SK-N-SH (cell line): ENCODE results near the gene COL5A1. TPM values are rescaled to one million over a fixed set of nuclear protein-coding genes. Genes with fewer than 3 reads are reported as not detected.

Experiments used
- CTCF ChIA-PET: fragments of 300-600, 350-600 bp; formaldehyde crosslinking; extraction: SDS; loops from one replicate; lab custom pipeline; 2021; lab: Yijun Ruan, JAX
- POLR2A ChIA-PET: fragments of 350-600 bp; sonication (Branson Sonifier 250); formaldehyde crosslinking; extraction: SDS; loops from one replicate; lab custom pipeline; 2020; ENCODE audit warnings: antibody characterized with exemption, inconsistent platforms; lab: Yijun Ruan, JAX
- DNase-seq: peaks from one replicate; pipeline ENCODE4 v3.0.0; 2012
- H2AFZ ChIP-seq: fragments of 200-600 bp; sonication (generic); 2 replicates; pipeline ENCODE4 v1.8.1; 2016; ENCODE audit warnings: antibody characterized with exemption, mild to moderate bottlenecking, low read depth
- H3F3A ChIP-seq: fragments of 200-600 bp; sonication (generic); replicated peaks from 2 replicates; pipeline ENCODE3; 2016; ENCODE audit warnings: antibody characterized with exemption, mild to moderate bottlenecking; ENCODE audit not compliant: insufficient read depth
- H3K27ac ChIP-seq, 2 experiments: fragments of 200-500 bp in 1 of 2; fragments of 200-600 bp in 1 of 2; sonication (Bioruptor generic) in 1 of 2; sonication (generic), shearing (Covaris generic) in 1 of 2; 2 replicates each; pipeline versions ENCODE4 v1.5.1 to v1.6.1; 2014 to 2016; ENCODE audit warnings: low read depth in 2 of 2, inconsistent platforms in 1 of 2, low read length in 1 of 2, mild to moderate bottlenecking in 1 of 2, mixed read lengths in 1 of 2
- H3K27me3 ChIP-seq: fragments of 200-600 bp; sonication (generic), shearing (Covaris generic); 2 replicates; pipeline ENCODE4 v1.6.1; 2016; ENCODE audit warnings: mixed run types; ENCODE audit not compliant: insufficient read depth
- H3K36me3 ChIP-seq, 2 experiments: fragments of 200-500 bp in 1 of 2; fragments of 200-600 bp in 1 of 2; sonication (Bioruptor generic) in 1 of 2; sonication (generic) in 1 of 2; replicated peaks in 1 of 2; 2 replicates each; pipeline versions ENCODE3 to v1.5.1; 2014 to 2016; ENCODE audit warnings: low read length in 1 of 2, mild to moderate bottlenecking in 1 of 2; ENCODE audit not compliant: insufficient read depth in 2 of 2, control insufficient read depth in 1 of 2
- H3K4me1 ChIP-seq, 2 experiments: fragments of 200-500 bp in 1 of 2; fragments of 200-600 bp in 1 of 2; sonication (Bioruptor generic) in 1 of 2; sonication (generic), shearing (Covaris generic) in 1 of 2; 2 replicates each; pipeline versions ENCODE4 v1.5.1 to v1.6.1; 2014 to 2016; ENCODE audit warnings: low read depth in 1 of 2, low read length in 1 of 2, mixed run types in 1 of 2; ENCODE audit not compliant: insufficient read depth in 2 of 2, control insufficient read depth in 1 of 2
- H3K4me2 ChIP-seq: fragments of 200-600 bp; sonication (generic), shearing (Covaris generic); 2 replicates; pipeline ENCODE4 v1.6.1; 2017; ENCODE audit warnings: mixed run types
- H3K4me3 ChIP-seq, 2 experiments: fragments of 200-500 bp in 1 of 2; fragments of 200-600 bp in 1 of 2; sonication (Bioruptor generic) in 1 of 2; sonication (generic), shearing (Covaris generic) in 1 of 2; 2 replicates each; pipeline versions ENCODE4 v1.5.1 to v1.8.1; 2014 to 2016; ENCODE audit warnings: low read depth in 2 of 2, inconsistent platforms in 1 of 2, low read length in 1 of 2, mild to moderate bottlenecking in 1 of 2, mixed read lengths in 1 of 2, moderate library complexity in 1 of 2
- H3K79me2 ChIP-seq: fragments of 200-600 bp; sonication (generic); 2 replicates; pipeline ENCODE4 v1.8.1; 2017; ENCODE audit warnings: mild to moderate bottlenecking; ENCODE audit not compliant: insufficient read depth
- H3K9ac ChIP-seq: fragments of 200-600 bp; sonication (generic); 2 replicates; pipeline ENCODE4 v1.6.1; 2017; ENCODE audit warnings: mixed run types
- H3K9me2 ChIP-seq: fragments of 200-600 bp; sonication (generic); 2 replicates; pipeline ENCODE4 v1.6.1; 2017; ENCODE audit warnings: mixed run types
- H3K9me3 ChIP-seq: fragments of 200-600 bp; sonication (generic); 2 replicates; pipeline ENCODE4 v1.6.1; 2017; ENCODE audit warnings: mixed run types, mild to moderate bottlenecking, moderate library complexity
- H4K20me1 ChIP-seq: fragments of 200-600 bp; sonication (generic); 2 replicates; pipeline ENCODE4 v1.6.1; 2017; ENCODE audit warnings: mild to moderate bottlenecking, mixed run types; ENCODE audit not compliant: insufficient read depth
- CHD2 ChIP-seq: fragments of 150-350 bp; IDR thresholded peaks from 2 replicates; pipeline ENCODE4 v1.6.1; 2018; ENCODE audit warnings: low read length; ENCODE audit not compliant: partially characterized antibody
- ELF1 ChIP-seq: IDR thresholded peaks from 2 replicates; pipeline ENCODE4 v1.4.0; 2012
- EP300 ChIP-seq, 2 experiments: IDR thresholded peaks; 2 replicates each; pipeline versions ENCODE4 v1.4.0 to v1.6.1; 2012; ENCODE audit warnings: borderline replicate concordance in 1 of 2, low read depth in 1 of 2, low read length in 1 of 2
- EZH2phosphoT487 ChIP-seq: fragments of 200-600 bp; sonication (generic); IDR thresholded peaks from 2 replicates; pipeline ENCODE4 v1.6.1; 2017; ENCODE audit warnings: low read depth, mixed run types, mild to moderate bottlenecking, antibody characterized with exemption, moderate library complexity, borderline replicate concordance
- FOSL2 ChIP-seq: IDR thresholded peaks from 2 replicates; pipeline ENCODE4 v1.4.0; 2012; ENCODE audit warnings: low read depth, mild to moderate bottlenecking, moderate library complexity, borderline replicate concordance
- FOXM1 ChIP-seq: IDR thresholded peaks from 2 replicates; pipeline ENCODE4 v1.4.0; 2012; ENCODE audit warnings: low read depth, mild to moderate bottlenecking
- GABPA ChIP-seq: IDR thresholded peaks from 2 replicates; pipeline ENCODE4 v1.4.0; 2012; ENCODE audit warnings: low read depth, mild to moderate bottlenecking
- GATA2 ChIP-seq: sonication (generic); formaldehyde crosslinking; IDR thresholded peaks from 2 replicates; pipeline ENCODE4 v1.5.0; 2020; ENCODE audit warnings: mild to moderate bottlenecking, missing genetic modification reagents
- MAX ChIP-seq: IDR thresholded peaks from 2 replicates; pipeline ENCODE4 v1.4.0; 2012; ENCODE audit warnings: low read depth
- MXI1 ChIP-seq: IDR thresholded peaks from 2 replicates; pipeline ENCODE4 v1.6.1; 2012; ENCODE audit warnings: mild to moderate bottlenecking, low read depth, low read length, improper control_type of control experiment
- NRF1 ChIP-seq: IDR thresholded peaks from 2 replicates; pipeline ENCODE4 v1.6.1; 2012; ENCODE audit warnings: low read depth, mild to moderate bottlenecking, low read length
- PBX3 ChIP-seq: IDR thresholded peaks from 2 replicates; pipeline ENCODE4; 2012
- POLR2AphosphoS5 ChIP-seq: IDR thresholded peaks from 2 replicates; pipeline ENCODE4 v1.6.1; 2012; ENCODE audit warnings: low read depth, low read length
- RAD21 ChIP-seq: IDR thresholded peaks from 2 replicates; pipeline ENCODE4 v1.6.1; 2012; ENCODE audit warnings: mild to moderate bottlenecking, low read length
- REST ChIP-seq: IDR thresholded peaks from 2 replicates; pipeline ENCODE4 v1.6.1; 2012; ENCODE audit warnings: mild to moderate bottlenecking, low read depth, low read length, moderate library complexity
- RFX5 ChIP-seq: IDR thresholded peaks from 2 replicates; pipeline ENCODE4 v1.6.1; 2012; ENCODE audit warnings: mild to moderate bottlenecking, improper control_type of control experiment, low read length
- SIN3A ChIP-seq: IDR thresholded peaks from 2 replicates; pipeline ENCODE4 v1.6.1; 2012; ENCODE audit warnings: low read depth, mild to moderate bottlenecking, low read length, moderate library complexity, borderline replicate concordance
- TAF1 ChIP-seq: IDR thresholded peaks from 2 replicates; pipeline ENCODE4 v1.6.1; 2012; ENCODE audit warnings: low read depth, mild to moderate bottlenecking, low read length, moderate library complexity, borderline replicate concordance
- TCF12 ChIP-seq: IDR thresholded peaks from 2 replicates; pipeline ENCODE4 v1.4.0; 2012
- USF1 ChIP-seq: IDR thresholded peaks from 2 replicates; pipeline ENCODE4 v1.4.0; 2012; ENCODE audit warnings: low read depth, borderline replicate concordance
- USF2 ChIP-seq: fragments of 150-350 bp; IDR thresholded peaks from 2 replicates; pipeline ENCODE4 v1.6.1; 2017; ENCODE audit warnings: antibody characterized with exemption, low read length, low read depth, borderline replicate concordance
- WGBS: methylation state at CpG from one replicate; pipeline ENCODE4 v1.1.6; 2017; ENCODE audit warnings: low lambda C conversion rate; 5-methylcytosine and 5-hydroxymethylcytosine counted together
- polyA plus RNA-seq, 3 experiments: library from polyadenylated mRNA; depleted of rRNA; stranded (reverse); fragments of >200 nt; gene quantifications; 2 replicates each; pipeline ENCODE4 v1.2.3, GENCODE V29; 2012

The COL5A1 gene
- polyA plus RNA-seq, 1 of the 3 experiments (the other 2 are of a cell fraction) = 73.8 TPM

GRCh38 chr9:134662143-134662876 is 20.7 kb downstream of the COL5A1 start (continued):
- TF ChIP-seq RFX5 (no peak), GABPA (0 out of 2 replicates have a peak, but pooled peaks have one; percentile 22), MXI1 (0 out of 2 replicates have a peak, but pooled peaks have one; percentile 19), MAX (peak; percentile 58), GATA2 (CRISPR knock-in tag) (peak; percentile 89), POLR2AphosphoS5 (peak; percentile 70), FOXM1 (peak; percentile 25; the same call in 1 of the 2 replicates), NRF1 (no peak), PBX3 (peak; percentile 94), ELF1 (peak; percentile 63; the same call in 1 of the 2 replicates), RAD21 (no peak; the same call in 1 of the 2 replicates), USF2 (no peak), EP300 (IDR thresholded peaks at IDR 0.05; ENCODE audit: borderline replicate concordance in 1 of 2, low read depth in 1 of 2, low read length in 1 of 2) (peak; percentile 78 to 89), USF1 (no peak; the same call in 1 of the 2 replicates), SIN3A (peak; percentile 83), TCF12 (peak; percentile 96), FOSL2 (peak; percentile 75; the same call in 1 of the 2 replicates), CHD2 (peak; percentile 57)

- peak overlapping the region in 1 of 2 experiments; percentile 23; a peak in 2 of 4 replicates for H3K4me3 ChIP-seq
- H3K27ac ChIP-seq = peak overlapping the region; percentile 92 to 97
- H3F3A ChIP-seq = peaks cover 78% of the 10 kb centered on the region
- ChIA-PET CTCF (interaction anchor here (0.5 to 4.4 kb wide), 3 partner anchors 35 to 803 kb away, joined by 4 to 19 read pairs (median 9); no protein-coding TSS in a partner anchor), POLR2A (no interaction called here)
- WGBS = 67% methylated on average over 7 of the region's 10 CpGs
- H3K36me3 ChIP-seq = peaks cover 2 to 39% of the 10 kb centered on the region in 2 experiments
- H3K9me3 ChIP-seq = no peaks in the 10 kb centered on the region
- H3K27me3 ChIP-seq = no peaks in the 10 kb centered on the region
- no peaks in the 10 kb centered on the region for H3K9me2 ChIP-seq
- H4K20me1 ChIP-seq = peaks cover 98% of the 10 kb centered on the region
- peak overlapping the region; percentile 67; the same call in 1 of the 2 replicates for H3K9ac ChIP-seq
- DNase-seq = no peak
- no peak overlapping the region for H2AFZ ChIP-seq
- H3K4me2 ChIP-seq = peak overlapping the region; percentile 72
- peaks cover 89% of the 10 kb centered on the region for H3K79me2 ChIP-seq
- H3K4me1 ChIP-seq = peaks cover 38 to 40% of the 10 kb centered on the region in 2 experiments
- TF ChIP-seq REST = no peak
- TF ChIP-seq PBX3 = no peak
- TF ChIP-seq EZH2phosphoT487 = no peak
- no peak for TF ChIP-seq TAF1
These were observed 21.5 kb downstream of the COL5A1 start for GRCh38 chr9:134663084-134663483.
